GM23248 (cell line): Measurements from ENCODE around the gene MAP6. TPM values are rescaled to one million over a fixed set of nuclear protein-coding genes. Genes with fewer than 3 reads are reported as not detected.

Source experiments
- DNase-seq: peaks from one replicate; pipeline ENCODE4 v3.0.0-alpha.2; 2015
- H2AFZ ChIP-seq: fragments of 200-600 bp; sonication (generic); 2 replicates; pipeline ENCODE4 v1.6.1; 2016; ENCODE audit warnings: antibody characterized with exemption
- H3F3A ChIP-seq: fragments of 200-600 bp; sonication (generic); 2 replicates; pipeline ENCODE4 v1.6.1; 2016; ENCODE audit warnings: mild to moderate bottlenecking, antibody characterized with exemption, mixed run types; ENCODE audit not compliant: insufficient read depth
- H3K27ac ChIP-seq: fragments of 200-600 bp; sonication (generic); 2 replicates; pipeline ENCODE4 v1.5.1; 2016; ENCODE audit warnings: mild to moderate bottlenecking
- H3K27me3 ChIP-seq: fragments of 200-600 bp; sonication (generic); replicated peaks from 2 replicates; pipeline ENCODE4 v1.6.1; 2016; ENCODE audit warnings: mild to moderate bottlenecking; ENCODE audit not compliant: insufficient read depth
- H3K36me3 ChIP-seq: fragments of 200-600 bp; sonication (generic); 2 replicates; pipeline ENCODE4 v1.6.1; 2016; ENCODE audit warnings: low read depth, mild to moderate bottlenecking
- H3K4me1 ChIP-seq: fragments of 200-600 bp; sonication (generic); 2 replicates; pipeline ENCODE4 v1.6.1; 2016; ENCODE audit warnings: mild to moderate bottlenecking; ENCODE audit not compliant: insufficient read depth
- H3K4me2 ChIP-seq: fragments of 200-600 bp; sonication (generic); one replicate; pipeline ENCODE4 v1.6.1; 2016; ENCODE audit warnings: mild to moderate bottlenecking; ENCODE audit not compliant: unreplicated experiment
- H3K4me3 ChIP-seq: fragments of 200-600 bp; sonication (generic); 2 replicates; pipeline ENCODE4 v1.5.1; 2016; ENCODE audit warnings: mild to moderate bottlenecking
- H3K79me2 ChIP-seq: fragments of 200-600 bp; sonication (generic); 2 replicates; pipeline ENCODE4 v1.6.1; 2016; ENCODE audit warnings: mild to moderate bottlenecking; ENCODE audit not compliant: insufficient read depth
- H3K9ac ChIP-seq: fragments of 200-600 bp; sonication (generic); 2 replicates; pipeline ENCODE4 v1.6.1; 2016; ENCODE audit warnings: mild to moderate bottlenecking
- H3K9me2 ChIP-seq: fragments of 200-600 bp; sonication (generic); 2 replicates; pipeline ENCODE4 v1.6.1; 2016; ENCODE audit warnings: mixed run types, mild to moderate bottlenecking, moderate library complexity; ENCODE audit not compliant: insufficient read depth
- H3K9me3 ChIP-seq: fragments of 200-600 bp; sonication (generic); one replicate; pipeline ENCODE4 v1.6.1; 2017; ENCODE audit warnings: low read depth
- H4K20me1 ChIP-seq: fragments of 200-600 bp; sonication (generic); 2 replicates; pipeline ENCODE4 v1.6.0; 2016; ENCODE audit not compliant: insufficient read depth
- EZH2 ChIP-seq: fragments of 200-600 bp; sonication (generic); IDR thresholded peaks from 2 replicates; pipeline ENCODE4 v1.6.1; 2018; ENCODE audit warnings: antibody characterized with exemption, mild to moderate bottlenecking; ENCODE audit not compliant: insufficient read depth, poor library complexity, severe bottlenecking
- EZH2phosphoT487 ChIP-seq: fragments of 200-600 bp; sonication (generic); IDR thresholded peaks from 2 replicates; pipeline ENCODE4 v1.6.1; 2018; ENCODE audit warnings: antibody characterized with exemption, moderate library complexity, mild to moderate bottlenecking, low read depth; ENCODE audit not compliant: insufficient read depth
- WGBS, 2 experiments: methylation state at CpG; one replicate each; pipeline ENCODE4 v1.1.6; 2015 to 2017; ENCODE audit warnings: low lambda C conversion rate in 2 of 2, low coverage in 1 of 2; ENCODE audit errors: missing lambda C conversion rate in 2 of 2; 5-methylcytosine and 5-hydroxymethylcytosine counted together
- in situ Hi-C: fragments of 300-500 bp; cut with MboI; formaldehyde crosslinking; loops from 2 replicates; pipeline ENCODE4 v1.15.0; 2020
- polyA plus RNA-seq: library from polyadenylated mRNA; unstranded; fragments of >200 nt; fragmentation: Nextera tagmentation; extraction: Ambion mirVana; gene quantifications from 2 replicates; pipeline ENCODE4 v1.2.1, GENCODE V29; 2016
- total RNA-seq: library from RNA; depleted of rRNA; stranded (reverse); fragments of >200 nt; shearing (Covaris generic); gene quantifications from 2 replicates; pipeline ENCODE4 v1.2.3, GENCODE V29; 2014

Gene MAP6
- total and polyA plus RNA-seq, 2 experiments from 2014 or later: 3.4 to 5.2 TPM

DNA sequence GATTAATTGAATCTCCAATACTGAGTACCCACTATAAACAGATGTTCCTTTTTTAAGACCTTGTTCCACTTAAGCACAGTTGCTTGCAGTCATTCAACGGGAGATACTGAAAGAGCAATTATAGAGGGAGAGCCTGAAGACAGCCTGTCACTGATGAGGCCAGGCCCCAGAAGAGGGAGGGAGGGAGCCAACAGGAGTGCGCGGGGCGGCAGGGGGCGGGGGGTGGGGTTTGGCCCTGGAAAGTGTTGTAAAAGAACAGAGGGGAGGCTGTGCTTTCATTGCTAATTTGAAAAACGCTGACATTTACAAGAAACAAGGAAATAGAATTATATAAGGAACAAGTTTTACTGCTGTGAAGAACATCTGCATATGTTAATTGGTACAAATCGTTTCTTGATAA lies 53.1 kb downstream of the MAP6 start:
- Histone ChIP-seq H2AFZ (no peak overlapping the region), H4K20me1 (no peaks in the 10 kb centered on the region; the same call in 1 of the 2 replicates), H3K4me3 (no peak overlapping the region), H3K9ac (no peak overlapping the region), H3K9me2 (no peaks in the 10 kb centered on the region), H3K4me2 (no peak overlapping the region), H3F3A (no peaks in the 10 kb centered on the region), H3K27me3 (no peaks in the 10 kb centered on the region), H3K4me1 (no peaks in the 10 kb centered on the region), H3K9me3 (no peaks in the 10 kb centered on the region), H3K36me3 (no peaks in the 10 kb centered on the region), H3K79me2 (no peaks in the 10 kb centered on the region), H3K27ac (no peak overlapping the region)
- no peak for TF ChIP-seq EZH2phosphoT487
- no peak for TF ChIP-seq EZH2
- DNase-seq: no peak
- 11 to 22% methylated on average over 4 to 7 of the region's 7 CpGs for WGBS, 2 experiments
- in situ Hi-C loops: no loop called here

DNA sequence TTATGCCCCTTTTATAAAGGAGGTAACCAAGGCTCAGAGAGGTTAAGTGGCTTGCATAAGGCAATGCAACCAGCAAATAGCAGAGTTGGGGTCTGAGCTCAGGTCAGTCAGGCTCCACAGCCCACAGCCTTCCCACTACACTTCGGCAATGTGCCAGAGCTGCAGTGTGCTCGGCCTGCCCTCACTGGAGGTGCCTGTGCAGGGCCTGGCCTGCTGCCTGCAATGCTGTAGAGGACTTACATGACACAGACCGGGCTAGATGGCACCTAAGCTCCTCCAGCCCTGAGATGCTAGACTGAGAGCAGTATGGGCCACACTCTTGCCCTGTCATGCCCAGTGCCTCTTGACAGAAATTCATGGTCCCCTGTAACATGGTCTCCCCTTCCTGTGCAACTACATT lies 57.0 kb downstream of the MAP6 start:
- no peak overlapping the region for H3K9ac ChIP-seq
- H4K20me1 ChIP-seq: no peaks in the 10 kb centered on the region
- H3K36me3 ChIP-seq: no peaks in the 10 kb centered on the region
- H3K4me3 ChIP-seq: no peak overlapping the region
- H3K9me2 ChIP-seq: no peaks in the 10 kb centered on the region
- in situ Hi-C loops: no loop called here
- H3K4me2 ChIP-seq: no peak overlapping the region
- H2AFZ ChIP-seq: no peak overlapping the region
- H3F3A ChIP-seq: no peaks in the 10 kb centered on the region
- no peaks in the 10 kb centered on the region for H3K4me1 ChIP-seq
- H3K79me2 ChIP-seq: no peaks in the 10 kb centered on the region
- no peaks in the 10 kb centered on the region for H3K9me3 ChIP-seq
- DNase-seq: no peak
- 73 to 75% methylated on average over 3 of the region's 3 CpGs for WGBS, 2 experiments
- TF ChIP-seq EZH2phosphoT487 (no peak), EZH2 (no peak)
- no peaks in the 10 kb centered on the region for H3K27me3 ChIP-seq
- H3K27ac ChIP-seq: no peak overlapping the region

GRCh38 chr11:75606099-75606498 lies 62.7 kb downstream of the MAP6 start:
- TF ChIP-seq EZH2: no peak
- TF ChIP-seq EZH2phosphoT487: no peak
- Histone ChIP-seq H3K27ac (no peak overlapping the region), H2AFZ (no peak overlapping the region), H3K79me2 (no peaks in the 10 kb centered on the region), H3K4me3 (no peak overlapping the region), H3K9ac (no peak overlapping the region), H3K9me3 (no peaks in the 10 kb centered on the region), H3F3A (peaks cover 21% of the 10 kb centered on the region), H3K9me2 (no peaks in the 10 kb centered on the region), H4K20me1 (no peaks in the 10 kb centered on the region), H3K27me3 (no peaks in the 10 kb centered on the region), H3K4me2 (no peak overlapping the region), H3K36me3 (no peaks in the 10 kb centered on the region), H3K4me1 (peaks cover 25% of the 10 kb centered on the region)
- no peak for DNase-seq
- 81 to 84% methylated on average over 8 of the region's 8 CpGs for WGBS, 2 experiments
- in situ Hi-C loops: no loop called here

DNA sequence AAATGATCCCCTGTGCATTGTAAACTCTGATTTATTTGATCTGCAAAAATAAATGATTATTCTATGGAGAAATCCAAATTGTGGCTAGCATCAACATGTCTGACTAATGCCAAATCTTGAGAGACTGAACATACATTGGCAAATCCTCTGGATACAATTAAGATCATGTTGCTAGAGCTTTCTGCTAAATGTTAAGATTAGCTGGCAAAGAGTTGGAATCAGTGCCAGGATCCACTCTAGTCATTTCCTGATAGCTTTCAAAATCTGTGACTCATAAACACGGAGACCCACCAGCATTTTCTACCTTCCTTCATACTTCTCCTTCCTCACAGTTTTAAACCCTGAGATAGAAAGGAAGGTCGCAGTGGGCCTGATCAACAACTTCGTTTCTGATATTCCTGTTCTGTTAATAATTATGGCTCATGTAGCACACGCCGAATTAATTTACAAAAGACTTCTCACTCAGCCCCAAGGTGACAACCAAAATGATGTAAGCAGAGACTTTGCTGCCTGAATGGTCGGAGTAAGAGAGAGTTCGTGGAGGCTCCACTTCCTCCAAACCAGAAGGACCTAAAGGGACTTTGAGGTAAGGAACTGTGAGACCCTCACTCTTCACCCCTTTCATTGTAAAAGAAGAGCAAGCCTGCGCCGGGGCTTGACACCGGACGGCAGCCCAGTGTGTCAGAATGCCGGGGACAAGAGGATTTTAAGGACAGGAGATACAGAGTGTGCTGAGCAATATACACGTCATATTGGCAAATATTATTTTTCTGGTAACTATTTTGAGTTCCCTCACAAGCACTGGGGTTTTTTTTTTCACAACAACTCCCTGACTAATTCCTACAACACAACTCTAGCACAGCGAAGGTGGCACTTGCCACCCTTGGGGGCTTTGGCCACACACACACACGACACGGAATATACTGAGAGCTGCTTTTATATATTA lies 64.8 kb downstream of the MAP6 start:
- no peaks in the 10 kb centered on the region for H3K9me2 ChIP-seq
- no peak for TF ChIP-seq EZH2
- TF ChIP-seq EZH2phosphoT487: no peak
- H3K9me3 ChIP-seq: no peaks in the 10 kb centered on the region
- in situ Hi-C loops: no loop called here
- DNase-seq: peak; percentile 96
- peak overlapping the region; percentile 98 for H3K27ac ChIP-seq
- H3K9ac ChIP-seq: peak overlapping the region; percentile 81
- H3K79me2 ChIP-seq: no peaks in the 10 kb centered on the region
- H3K4me1 ChIP-seq: peaks cover 25% of the 10 kb centered on the region
- no peaks in the 10 kb centered on the region for H4K20me1 ChIP-seq
- H2AFZ ChIP-seq: peak overlapping the region; percentile 87
- H3K4me3 ChIP-seq: peak overlapping the region; percentile 64
- H3K27me3 ChIP-seq: no peaks in the 10 kb centered on the region
- 2 to 3% methylated on average over 16 of the region's 16 CpGs for WGBS, 2 experiments
- peaks cover 21% of the 10 kb centered on the region for H3F3A ChIP-seq
- no peaks in the 10 kb centered on the region for H3K36me3 ChIP-seq
- peak overlapping the region; percentile 85 for H3K4me2 ChIP-seq
